NAMALWA (cell line): ENCODE results near the gene ATP1A3.
A peak's percentile ranks its signal among the peaks of the same experiment; 100 is the strongest.
"Not testable (repeated sequence)": the region's sequence is repeated elsewhere in the genome, so short reads cannot be mapped to it uniquely, and the experiment has no call there.

Experiments used
- DNase-seq: peaks from one replicate; pipeline ENCODE4 v3.0.0-alpha.2; 2015; ENCODE audit warnings: low spot score

Gene ATP1A3

DNA sequence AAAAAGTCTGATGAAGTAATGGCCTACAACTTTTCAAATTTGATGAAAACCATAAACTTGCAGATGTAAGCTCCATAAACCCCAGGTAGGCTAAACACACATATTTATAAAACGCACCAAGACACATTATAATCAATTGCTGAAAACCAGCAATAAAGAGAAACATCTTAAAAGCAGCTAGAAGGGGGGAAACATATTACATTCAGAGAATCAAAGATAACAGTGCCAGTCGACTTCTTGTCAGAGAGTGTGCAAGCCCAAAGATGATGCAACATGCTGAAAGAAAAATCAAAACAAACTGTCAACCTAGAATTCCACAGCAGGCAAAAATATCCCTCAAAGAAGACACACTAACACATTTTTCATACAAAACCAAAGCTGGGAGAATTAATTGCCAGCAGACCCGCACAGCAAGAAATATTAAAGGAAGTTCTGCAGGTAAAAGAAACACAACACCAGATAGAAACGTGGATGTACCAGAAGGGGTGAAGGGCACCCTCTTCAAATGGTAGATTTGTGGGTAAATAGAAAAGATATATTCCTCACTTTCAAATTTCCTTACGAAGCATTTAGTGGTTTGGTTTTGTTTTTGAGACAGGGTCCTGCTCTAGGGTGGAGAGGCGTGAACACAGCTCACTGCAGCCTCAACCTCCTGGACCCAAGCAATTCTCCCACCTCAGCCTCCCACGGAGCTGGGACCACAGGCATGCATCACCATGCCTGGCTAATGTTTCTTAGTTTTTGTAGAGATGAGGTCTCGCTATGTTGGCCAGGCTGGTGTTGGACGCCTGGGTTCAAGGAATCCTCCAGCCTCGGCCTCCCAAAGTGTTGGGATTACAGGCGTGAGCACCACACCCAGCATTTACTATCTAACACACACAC is 16.5 kb upstream of the ATP1A3 start:
- DNase-seq: peak; percentile 45

- no peak for DNase-seq
Observed at GRCh38 chr19:42006569-42006968, 12.5 kb upstream of the ATP1A3 start.

DNA sequence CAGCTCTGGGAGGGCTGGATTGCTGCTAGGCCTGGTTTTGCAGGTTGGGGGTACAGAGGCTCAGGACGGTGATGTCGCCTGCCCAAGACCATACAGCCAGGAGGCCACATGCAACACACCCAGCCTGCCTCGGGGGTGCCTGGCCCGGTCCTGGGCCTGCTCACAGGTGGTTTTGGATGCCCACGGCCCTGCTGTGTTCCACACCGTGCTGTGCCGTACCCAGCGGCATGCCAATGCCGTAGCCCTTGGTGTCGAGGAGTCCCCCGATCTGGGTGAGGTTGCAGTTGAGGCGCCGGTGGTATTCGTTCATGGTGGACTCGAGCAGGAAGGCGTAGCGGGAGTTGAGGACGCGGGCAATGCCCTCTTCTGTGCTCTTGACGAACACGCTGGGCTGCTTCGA is 11.5 kb upstream of the ATP1A3 start:
- DNase-seq: no peak

GRCh38 chr19:42003506-42004294 is 9.7 kb upstream of the ATP1A3 start:
- DNase-seq: no peak

DNA sequence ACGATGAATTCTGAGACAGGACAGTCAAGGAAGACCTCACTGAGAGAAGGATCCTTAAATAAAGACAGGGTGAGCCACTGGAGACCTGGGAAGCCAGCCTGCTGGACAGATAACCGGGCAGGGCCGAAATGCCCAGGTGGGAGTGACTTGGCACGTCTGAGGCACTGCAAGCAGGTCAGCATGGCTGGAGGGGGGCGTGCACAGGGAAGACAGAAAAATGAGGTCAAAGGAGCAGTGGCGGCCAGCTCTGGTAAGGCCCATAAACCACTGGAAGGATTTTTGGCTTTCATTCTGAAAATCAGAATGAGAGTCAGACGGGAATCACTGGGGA is 5.8 kb upstream of the ATP1A3 start:
- DNase-seq: no peak

- DNase-seq: no peak
Observed at GRCh38 chr19:41999071-41999877, 5.2 kb upstream of the ATP1A3 start.

DNA sequence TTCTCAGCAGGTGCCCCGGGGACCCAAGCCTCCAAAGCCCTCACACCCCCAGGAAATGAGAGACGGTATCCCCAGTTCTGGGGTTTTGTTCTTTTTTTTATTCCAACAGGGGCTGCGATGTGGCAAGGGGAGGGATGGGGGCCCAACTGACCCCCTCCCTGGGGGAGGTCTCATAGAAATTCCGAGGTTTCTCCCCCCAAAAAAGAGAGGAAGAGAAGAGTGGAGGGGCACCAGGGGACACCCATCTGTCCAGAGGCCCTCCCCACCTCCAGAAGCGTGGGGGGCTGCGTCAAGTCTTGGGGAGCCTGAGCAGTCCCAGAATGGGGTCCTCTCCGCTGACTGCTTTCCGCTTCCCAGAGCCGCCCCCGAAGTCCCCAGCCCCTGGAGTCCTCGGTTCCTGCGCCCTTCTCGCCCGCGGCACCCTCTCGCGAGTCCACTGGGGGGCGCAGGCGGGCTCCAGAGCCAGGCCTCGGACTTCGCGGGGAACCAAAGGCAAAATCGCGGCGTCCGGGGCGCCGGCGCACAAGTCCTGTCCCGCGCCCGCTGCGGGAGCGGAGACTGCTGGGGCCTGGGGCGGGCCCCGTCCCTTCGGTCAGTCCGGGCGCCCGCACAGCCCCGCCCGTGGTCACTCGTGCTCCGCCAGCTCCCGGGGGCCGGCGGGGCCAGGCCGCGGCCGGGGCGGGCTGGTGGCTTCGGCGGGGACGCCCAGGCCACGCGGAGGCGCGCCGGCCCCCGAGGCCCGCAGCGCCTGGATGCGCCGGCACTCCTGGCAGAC is 4.4 kb upstream of the ATP1A3 start:
- peak; percentile 44 for DNase-seq

- DNase-seq: peak; percentile 55
Observed at GRCh38 chr19:41997851-41998229, 3.8 kb upstream of the ATP1A3 start.

- DNase-seq: peak; percentile 40
Observed at GRCh38 chr19:41997121-41997850, 3.3 kb upstream of the ATP1A3 start.

- peak; percentile 53 for DNase-seq
Observed at GRCh38 chr19:41995959-41996797, 2.1 kb upstream of the ATP1A3 start.

GRCh38 chr19:41994994-41995958 is 1.2 kb upstream of the ATP1A3 start:
- no peak for DNase-seq

DNA sequence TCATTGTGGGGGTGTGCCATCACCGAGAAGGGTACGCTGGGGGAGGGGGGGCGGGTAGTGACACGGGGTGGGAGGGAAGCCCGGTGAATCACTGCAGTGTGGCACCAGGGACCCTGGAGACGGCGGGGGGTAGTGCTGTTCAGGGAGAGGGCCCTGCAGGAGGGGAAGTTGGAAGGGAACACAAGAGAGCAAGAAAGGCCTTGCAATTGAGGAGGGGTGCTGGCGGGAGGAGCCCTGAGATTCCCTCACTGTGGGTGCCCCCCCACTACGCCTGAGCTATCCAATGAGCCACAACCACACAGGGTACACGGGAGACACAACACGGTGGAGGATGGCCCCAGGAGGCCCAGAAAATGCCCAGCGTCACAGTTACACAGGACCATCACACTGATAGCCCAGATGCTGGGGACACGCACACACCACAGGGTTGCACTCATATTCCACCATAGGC is 516 bp upstream of the ATP1A3 start:
- peak; percentile 22 for DNase-seq

- not testable (repeated sequence) for DNase-seq
Observed at GRCh38 chr19:41991925-41992569, 2.0 kb downstream of the ATP1A3 start.

DNA sequence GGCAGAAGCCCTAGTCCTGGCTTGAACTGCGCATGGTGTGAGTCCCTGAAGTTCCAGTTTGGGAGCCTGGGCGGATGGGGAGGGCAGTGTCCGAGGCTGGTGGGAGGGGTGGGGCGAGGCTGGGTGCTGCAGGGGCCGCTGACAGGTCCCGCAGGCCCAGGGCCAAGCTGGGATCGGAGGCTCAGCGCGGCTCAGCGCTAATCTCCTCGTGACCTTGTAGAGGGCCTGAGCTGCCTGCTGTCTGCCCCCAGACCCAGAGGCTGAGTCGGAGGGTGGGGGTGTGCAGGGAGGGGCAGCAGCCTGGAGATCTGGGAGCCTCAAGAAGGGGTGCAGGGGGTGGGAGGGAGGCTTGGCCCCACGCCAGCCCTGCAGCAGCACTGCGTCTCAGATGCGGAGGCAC is 3.0 kb downstream of the ATP1A3 start:
- DNase-seq: no peak

DNA sequence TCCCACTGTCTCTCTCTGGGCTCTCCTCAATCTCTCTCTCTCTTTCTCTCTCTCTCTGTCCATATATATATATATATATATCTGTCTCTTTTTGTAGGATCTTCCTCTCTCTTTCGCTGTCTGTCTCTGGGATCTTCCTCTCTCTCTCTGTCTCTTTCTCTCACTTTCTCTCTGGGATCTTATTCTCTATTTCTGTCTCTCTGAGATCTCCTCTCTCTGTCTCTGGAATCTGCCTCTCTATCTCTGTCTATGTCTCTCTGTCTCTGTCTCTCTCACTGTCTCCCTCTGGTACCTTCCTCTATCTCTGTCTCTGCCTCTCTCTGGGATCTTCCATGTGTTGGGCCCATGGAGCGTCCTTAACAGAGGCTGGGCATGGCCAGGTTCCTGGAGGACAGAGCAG is 3.4 kb downstream of the ATP1A3 start:
- no peak for DNase-seq

- DNase-seq: no peak
Observed at GRCh38 chr19:41990028-41990427, 4.0 kb downstream of the ATP1A3 start.

- no peak for DNase-seq
Observed at GRCh38 chr19:41988947-41989346, 5.1 kb downstream of the ATP1A3 start.

DNA sequence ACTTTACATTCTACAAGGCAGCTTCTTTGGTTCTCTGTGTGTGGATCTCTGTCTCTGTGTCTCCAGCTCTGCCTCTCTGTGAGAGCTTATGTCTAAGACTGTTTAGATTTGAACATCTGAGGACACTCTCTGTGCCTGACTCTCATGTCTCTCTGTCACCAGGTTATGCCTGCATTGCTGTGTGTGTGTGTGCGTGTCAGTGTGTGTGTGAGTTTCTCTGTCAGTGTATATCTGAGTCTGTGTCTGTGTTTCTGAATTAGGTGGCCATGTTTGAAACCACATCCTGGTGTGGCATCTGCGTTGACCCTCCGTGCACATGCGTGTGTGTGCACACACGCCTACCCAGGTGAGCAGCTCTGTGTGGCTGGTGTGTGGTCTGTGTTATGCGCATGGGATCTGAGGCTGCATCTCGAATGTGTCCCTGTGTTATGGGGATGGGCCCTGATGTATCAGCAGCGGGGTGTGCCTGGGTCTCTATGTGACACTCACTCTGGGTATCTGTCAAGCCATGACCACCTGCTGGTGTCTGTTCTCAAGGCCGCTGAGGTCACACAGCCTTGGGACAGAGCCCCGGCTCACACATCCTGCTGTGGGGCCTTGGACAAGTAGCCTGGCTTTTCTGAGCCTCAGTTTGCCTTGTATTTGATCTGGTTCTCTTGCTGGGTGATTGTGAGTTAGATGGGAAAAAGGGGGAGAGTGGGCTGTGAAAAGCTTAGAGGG is 6.7 kb downstream of the ATP1A3 start:
- no peak for DNase-seq
